Caco-2 (cell line): ENCODE measurements around the gene GSK3B. TPM values are rescaled to one million over a fixed set of nuclear protein-coding genes. Genes with fewer than 3 reads are reported as not detected.

Experiments used
- BruUV-seq: library from RNA; stranded (reverse); fragments of 400-500 nt; replicated peaks from 2 replicates; lab custom pipeline; 2021; lab: Mats Ljungman, UMichigan
- CTCF ChIA-PET: fragments of 300-600 bp; sonication (Branson Sonifier 250); formaldehyde crosslinking; loops from one replicate; lab custom pipeline; 2022; ENCODE audit warnings: antibody characterized with exemption; lab: Charles Lee
- POLR2A ChIA-PET: fragments of 300-600 bp; sonication (Branson Sonifier 250); formaldehyde crosslinking; loops from one replicate; lab custom pipeline; 2022; ENCODE audit warnings: antibody characterized with exemption; lab: Charles Lee
- DNase-seq, 2 experiments: peaks; one replicate each; pipeline versions ENCODE4 v3.0.0 to v3.0.0-alpha.2; 2020 to 2022
- H3K27me3 ChIP-seq: replicated peaks from 2 replicates; pipeline ENCODE4 v1.6.0; 2011; ENCODE audit warnings: low read length; ENCODE audit not compliant: control insufficient read depth, insufficient read depth
- H3K36me3 ChIP-seq: 2 replicates; pipeline ENCODE4 v1.5.1; 2011; ENCODE audit warnings: low read length; ENCODE audit not compliant: control insufficient read depth, insufficient read depth
- H3K4me1 ChIP-seq: fragments of 250-450 bp; sonication (Bioruptor Pico); 2 replicates; pipeline ENCODE4 v1.5.1; 2020; ENCODE audit warnings: mild to moderate bottlenecking
- H3K4me3 ChIP-seq: 2 replicates; pipeline ENCODE4 v1.5.1; 2011; ENCODE audit warnings: low read depth, mild to moderate bottlenecking, control low read depth, low read length
- H3K9me3 ChIP-seq: fragments of 250-450 bp; sonication (Bioruptor Pico); 2 replicates; pipeline ENCODE4 v1.5.1; 2020; ENCODE audit warnings: mild to moderate bottlenecking, moderate library complexity
- H3K27ac Mint-ChIP-seq: one replicate; pipeline ENCODE4 v1.8.0; 2022; ENCODE audit warnings: mixed read lengths; ENCODE audit not compliant: unreplicated experiment
- H3K27me3 Mint-ChIP-seq: one replicate; pipeline ENCODE4 v1.8.0; 2022; ENCODE audit warnings: mixed read lengths; ENCODE audit not compliant: insufficient read depth, unreplicated experiment
- H3K36me3 Mint-ChIP-seq: one replicate; pipeline ENCODE4 v1.8.0; 2022; ENCODE audit warnings: mild to moderate bottlenecking, mixed read lengths; ENCODE audit not compliant: insufficient read depth, unreplicated experiment
- H3K4me1 Mint-ChIP-seq: one replicate; pipeline ENCODE4 v1.8.0; 2022; ENCODE audit warnings: low read depth, mixed read lengths; ENCODE audit not compliant: unreplicated experiment
- H3K4me3 Mint-ChIP-seq: one replicate; pipeline ENCODE4 v1.8.0; 2022; ENCODE audit warnings: mild to moderate bottlenecking, moderate library complexity, mixed read lengths; ENCODE audit not compliant: unreplicated experiment
- H3K9me3 Mint-ChIP-seq: one replicate; pipeline ENCODE4 v1.8.0; 2022; ENCODE audit warnings: mixed read lengths; ENCODE audit not compliant: unreplicated experiment
- CTCF ChIP-seq, 2 experiments: fragments of 200-600 bp in 1 of 2; IDR thresholded peaks; 1 replicate in 1 of 2; 2 replicates in 1 of 2; pipeline versions ENCODE4 v1.5.1 to v1.8.0; 2011 to 2022; ENCODE audit warnings: antibody characterized with exemption in 1 of 2, control low read depth in 1 of 2, inconsistent platforms in 1 of 2, low read depth in 1 of 2, low read length in 1 of 2, mild to moderate bottlenecking in 1 of 2, moderate library complexity in 1 of 2; ENCODE audit not compliant: insufficient read depth in 1 of 2, severe bottlenecking in 1 of 2, unreplicated experiment in 1 of 2
- intact Hi-C: fragments of 100-400 bp; cut with micrococcal nuclease; formaldehyde crosslinking; loops from one replicate; pipeline ENCODE4 v1.10.0; 2022; ENCODE audit not compliant: unreplicated experiment
- total RNA-seq: library from RNA; stranded (reverse); gene quantifications from 2 replicates; pipeline ENCODE4 v1.2.3, GENCODE V29; 2022

GSK3B gene
- total RNA-seq, 1 experiment from 2014 or later = 55.2 TPM

DNA sequence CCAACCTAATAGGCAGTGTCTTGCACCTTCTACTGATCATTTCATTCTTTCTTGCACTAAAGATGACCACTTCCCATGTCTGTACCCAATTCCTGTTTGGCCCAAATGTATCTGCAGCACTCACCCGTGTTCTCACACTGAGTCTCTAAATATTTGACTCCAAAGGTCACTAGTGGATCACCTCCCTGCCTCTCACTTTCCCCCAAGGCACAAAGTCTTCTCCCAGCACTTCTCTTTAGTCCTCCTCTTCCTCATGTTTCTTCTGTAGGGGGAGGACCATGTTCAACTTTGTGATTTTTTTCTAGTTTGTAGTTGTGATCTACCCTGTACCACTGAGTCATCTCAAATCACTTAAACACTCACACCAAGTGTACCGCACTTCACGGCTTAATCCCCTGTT lies 298.4 kb downstream of the GSK3B start:
- Histone ChIP-seq H3K27me3 (no peaks in the 10 kb centered on the region), H3K4me3 (no peak overlapping the region), H3K9me3 (no peaks in the 10 kb centered on the region), H3K4me1 (peaks cover 31% of the 10 kb centered on the region), H3K36me3 (no peaks in the 10 kb centered on the region)
- TF ChIP-seq CTCF (IDR thresholded peaks at IDR 0.05; ENCODE audit: insufficient read depth in 1 of 2, low read depth in 1 of 2, low read length in 1 of 2, severe bottlenecking in 1 of 2, unreplicated experiment in 1 of 2) = no peak
- intact Hi-C loops = loop anchor here (1.0 kb wide), 1 partner anchor 25 kb away; no protein-coding TSS in a partner anchor
- no TSS peak for BruUV-seq
- POLR2A ChIA-PET = no interaction called here
- peaks cover 11% of the 10 kb centered on the region for H3K9me3 Mint-ChIP-seq
- no peaks in the 10 kb centered on the region for H3K27me3 Mint-ChIP-seq
- H3K27ac Mint-ChIP-seq = peak overlapping the region; percentile 88
- CTCF ChIA-PET = no interaction called here
- DNase-seq = peak in 1 of 2 experiments; percentile 25
- peaks cover 25% of the 10 kb centered on the region for H3K4me1 Mint-ChIP-seq
- H3K4me3 Mint-ChIP-seq = peak overlapping the region; percentile 59
- peaks cover 11% of the 10 kb centered on the region for H3K36me3 Mint-ChIP-seq

DNA sequence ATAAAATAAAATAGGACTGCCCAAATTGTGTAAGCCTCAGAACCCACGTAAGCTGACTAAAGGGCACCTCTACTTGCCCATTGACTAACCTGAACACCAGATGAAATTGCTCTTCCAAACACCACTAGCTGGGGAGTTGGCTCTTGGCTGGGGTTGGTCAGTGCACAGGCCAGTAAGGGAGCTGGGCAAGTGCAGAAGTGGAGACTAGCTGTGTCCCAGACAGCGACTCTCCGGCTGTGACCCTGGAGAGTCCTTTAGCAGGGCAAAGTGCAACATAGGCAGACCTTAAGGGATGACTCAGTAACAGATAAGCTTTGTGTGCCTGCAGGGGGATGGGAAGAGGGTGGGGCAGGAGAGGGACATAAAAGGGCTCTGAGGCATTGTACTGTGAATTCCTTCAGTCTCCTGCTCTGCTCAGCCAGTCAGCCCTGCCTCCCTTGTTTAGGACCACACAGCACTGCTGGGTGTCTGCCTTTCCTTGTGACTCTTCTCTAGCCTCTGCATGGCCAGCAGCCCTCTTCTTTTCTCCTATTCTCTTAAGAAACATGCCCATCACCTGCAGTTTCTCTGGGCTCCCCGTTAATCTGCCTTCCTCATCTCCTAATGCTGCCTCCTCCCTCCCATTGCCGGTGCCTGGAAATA lies 299.2 kb downstream of the GSK3B start:
- H3K4me1 Mint-ChIP-seq = peaks cover 25% of the 10 kb centered on the region
- intact Hi-C loops = loop anchor here (1.0 kb wide), 1 partner anchor 26 kb away; no protein-coding TSS in a partner anchor
- H3K27me3 ChIP-seq = no peaks in the 10 kb centered on the region
- H3K4me3 ChIP-seq = no peak overlapping the region
- DNase-seq = peak; percentile 91 to 97
- CTCF ChIA-PET = interaction anchor here (0.7 to 0.8 kb wide), 2 partner anchors 30 to 304 kb away, joined by 3 to 7 read pairs; no protein-coding TSS in a partner anchor
- no peaks in the 10 kb centered on the region for H3K36me3 ChIP-seq
- H3K36me3 Mint-ChIP-seq = peaks cover 6% of the 10 kb centered on the region
- peaks cover 11% of the 10 kb centered on the region for H3K9me3 Mint-ChIP-seq
- H3K4me1 ChIP-seq = peaks cover 31% of the 10 kb centered on the region
- BruUV-seq = no TSS peak
- H3K27ac Mint-ChIP-seq = peak overlapping the region; percentile 88
- POLR2A ChIA-PET = interaction anchor here (0.6 to 1.1 kb wide), 5 partner anchors 43 to 383 kb away, joined by 3 to 5 read pairs (median 3); no protein-coding TSS in a partner anchor
- no peak for TF ChIP-seq CTCF (IDR thresholded peaks at IDR 0.05; ENCODE audit: insufficient read depth in 1 of 2, low read depth in 1 of 2, low read length in 1 of 2, severe bottlenecking in 1 of 2, unreplicated experiment in 1 of 2)
- H3K4me3 Mint-ChIP-seq = peak overlapping the region; percentile 59
- no peaks in the 10 kb centered on the region for H3K9me3 ChIP-seq
- H3K27me3 Mint-ChIP-seq = no peaks in the 10 kb centered on the region

- no peak for TF ChIP-seq CTCF (IDR thresholded peaks at IDR 0.05; ENCODE audit: insufficient read depth in 1 of 2, low read depth in 1 of 2, low read length in 1 of 2, severe bottlenecking in 1 of 2, unreplicated experiment in 1 of 2)
- Histone ChIP-seq H3K4me1 (peaks cover 31% of the 10 kb centered on the region), H3K27me3 (no peaks in the 10 kb centered on the region), H3K36me3 (no peaks in the 10 kb centered on the region), H3K4me3 (no peak overlapping the region), H3K9me3 (no peaks in the 10 kb centered on the region)
- ChIA-PET POLR2A (interaction anchor here (0.6 to 1.1 kb wide), 5 partner anchors 43 to 383 kb away, joined by 3 to 5 read pairs (median 3); no protein-coding TSS in a partner anchor), CTCF (interaction anchor here (0.7 to 0.8 kb wide), 2 partner anchors 31 to 304 kb away, joined by 3 to 7 read pairs; no protein-coding TSS in a partner anchor)
- BruUV-seq = no TSS peak
- peaks cover 25% of the 10 kb centered on the region for H3K4me1 Mint-ChIP-seq
- DNase-seq = no peak
- H3K9me3 Mint-ChIP-seq = peaks cover 11% of the 10 kb centered on the region
- no peak overlapping the region for H3K4me3 Mint-ChIP-seq
- peaks cover 6% of the 10 kb centered on the region for H3K36me3 Mint-ChIP-seq
- peak overlapping the region; percentile 88 for H3K27ac Mint-ChIP-seq
- intact Hi-C loops = no loop called here
- no peaks in the 10 kb centered on the region for H3K27me3 Mint-ChIP-seq
Observed at GRCh38 chr3:119794401-119794800, 299.8 kb downstream of the GSK3B start.
